Ovary (tissue), 9 donors: ENCODE results near the gene NBPF3. TPM values are rescaled to one million over a fixed set of nuclear protein-coding genes. Genes with fewer than 3 reads are reported as not detected.
A peak's percentile ranks its signal among the peaks of the same experiment; 100 is the strongest.
"Not testable (repeated sequence)": the region's sequence is repeated elsewhere in the genome, so short reads cannot be mapped to it uniquely, and the experiment has no call there.

Source experiments
- DNase-seq, 5 donors: peaks; one replicate each; pipeline ENCODE4 v3.0.0-alpha.2; 2019 to 2020
- H3K27ac ChIP-seq, 2 donors: fragments of 200-600 bp; one replicate each; pipeline versions ENCODE4 v1.5.1 to v1.8.0; 2019 to 2022
- H3K27me3 ChIP-seq: fragments of 200-600 bp; one replicate; pipeline ENCODE4 v1.8.0; 2022
- H3K36me3 ChIP-seq: fragments of 200-600 bp; sonication (generic); one replicate; pipeline ENCODE4 v1.5.1; 2019
- H3K4me1 ChIP-seq: one replicate; pipeline ENCODE4 v1.8.1; 2013; ENCODE audit warnings: mild to moderate bottlenecking, moderate library complexity; ENCODE audit not compliant: insufficient read depth
- H3K4me3 ChIP-seq: fragments of 200-600 bp; sonication (generic); one replicate; pipeline ENCODE4 v1.5.1; 2017
- H3K9me3 ChIP-seq, 2 donors: fragments of 200-600 bp in 1 of 2; sonication (generic) in 1 of 2; one replicate each; pipeline versions ENCODE4 v1.5.1 to v1.8.1; 2013 to 2019; ENCODE audit warnings: mild to moderate bottlenecking in 1 of 2, moderate library complexity in 1 of 2
- EP300 ChIP-seq: sonication (generic); formaldehyde crosslinking; IDR thresholded peaks from one replicate; pipeline ENCODE4 v1.6.1; 2017; ENCODE audit warnings: antibody characterized with exemption
- POLR2A ChIP-seq: fragments of 450-650 bp; IDR thresholded peaks from one replicate; pipeline ENCODE4 v1.6.1; 2017; ENCODE audit warnings: antibody characterized with exemption, mild to moderate bottlenecking, moderate library complexity
- WGBS, 3 donors: extraction: QIAGEN DNeasy Blood & Tissue Kit in 1 of 3; methylation state at CpG; one replicate each; pipeline versions ENCODE4 v1.1.5 to v1.1.7; 2013 to 2017; 5-methylcytosine and 5-hydroxymethylcytosine counted together
- intact Hi-C, 4 donors: fragments of 100-400 bp; cut with DNase I; formaldehyde crosslinking; loops; one replicate each; pipeline versions ENCODE4 v1.11.0 to v1.15.1; 2022 to 2023
- polyA plus RNA-seq, 2 donors: library from polyadenylated mRNA; stranded (reverse); fragments of 200-250 nt in 1 of 2; fragments of 350-450 nt in 1 of 2; fragmentation: Illumina TruSeq in 1 of 2; extraction: RNeasy Lipid Tissue Mini Kit (QIAGEN cat#74804) in 1 of 2; gene quantifications; one replicate each; pipeline ENCODE4 v1.2.3, GENCODE V29; 2013 to 2014
- total RNA-seq, 7 donors: library from RNA; depleted of rRNA in 2 of 7; stranded (reverse); fragments of >200 nt in 2 of 7; fragmentation: NEBNext Ultra II Directional in 3 of 7; extraction: Animal tissue kit (Norgen Biotek cat#: 25700) in 3 of 7; gene quantifications; one replicate each; pipeline versions ENCODE4 v1.1.0 to v1.2.4, GENCODE V29; 2016 to 2023
- TF ChIP-seq, protein P1 (sequence below), 3 donors: fragments of 450-650 bp in 2 of 3; fragments of 200-600 bp in 1 of 3; IDR thresholded peaks; one replicate each; pipeline versions ENCODE4 v1.5.1 to v1.8.0; 2016 to 2022; ENCODE audit warnings: antibody characterized with exemption in 3 of 3, mild to moderate bottlenecking in 1 of 3
- donor health status: DM: no; HTN: no; CAD: no; lungs with moderate emphysema.
- donor health status: DM: no; HTN: no; CAD: no.
- donor health status: Bipolar disorder and iron deficiency.
- donor health status: DM: yes; HTN: yes; CAD: no.
- donor health status: DM: no; HTN: no; CAD: no.
- donor health status: DM: yes; HTN: yes; CAD: no.

The NBPF3 gene
- total and polyA plus RNA-seq, 9 donors: 4.2 to 11.1 (median 8.8) TPM

DNA sequence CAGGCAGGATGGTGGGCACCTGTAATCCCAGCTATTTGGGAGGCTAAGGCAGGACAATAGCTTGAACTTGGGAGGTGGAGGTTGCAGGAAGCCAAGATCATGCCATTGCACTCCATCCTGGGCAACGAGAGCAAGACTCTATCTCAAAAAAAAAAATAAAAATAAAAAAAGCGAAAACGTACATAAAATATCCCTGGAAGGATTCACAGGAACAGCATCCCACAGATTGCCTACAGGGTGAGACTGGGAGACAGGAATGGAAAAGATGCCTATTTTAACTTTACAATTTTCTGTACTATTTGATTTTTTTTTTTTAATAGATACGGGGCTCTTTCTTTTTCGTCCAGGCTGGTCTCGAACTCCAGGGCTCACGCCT lies 604 bp upstream of the NBPF3 start:
- Histone ChIP-seq H3K27ac (peak overlapping the region in 1 of 2 donors; percentile 67), H3K4me3 (peak overlapping the region; percentile 70), H3K36me3 (no peaks in the 10 kb centered on the region), H3K9me3 (no peaks in the 10 kb centered on the region), H3K4me1 (no peaks in the 10 kb centered on the region), H3K27me3 (no peaks in the 10 kb centered on the region)
- no peak for TF ChIP-seq POLR2A
- TF ChIP-seq, protein P1, sequence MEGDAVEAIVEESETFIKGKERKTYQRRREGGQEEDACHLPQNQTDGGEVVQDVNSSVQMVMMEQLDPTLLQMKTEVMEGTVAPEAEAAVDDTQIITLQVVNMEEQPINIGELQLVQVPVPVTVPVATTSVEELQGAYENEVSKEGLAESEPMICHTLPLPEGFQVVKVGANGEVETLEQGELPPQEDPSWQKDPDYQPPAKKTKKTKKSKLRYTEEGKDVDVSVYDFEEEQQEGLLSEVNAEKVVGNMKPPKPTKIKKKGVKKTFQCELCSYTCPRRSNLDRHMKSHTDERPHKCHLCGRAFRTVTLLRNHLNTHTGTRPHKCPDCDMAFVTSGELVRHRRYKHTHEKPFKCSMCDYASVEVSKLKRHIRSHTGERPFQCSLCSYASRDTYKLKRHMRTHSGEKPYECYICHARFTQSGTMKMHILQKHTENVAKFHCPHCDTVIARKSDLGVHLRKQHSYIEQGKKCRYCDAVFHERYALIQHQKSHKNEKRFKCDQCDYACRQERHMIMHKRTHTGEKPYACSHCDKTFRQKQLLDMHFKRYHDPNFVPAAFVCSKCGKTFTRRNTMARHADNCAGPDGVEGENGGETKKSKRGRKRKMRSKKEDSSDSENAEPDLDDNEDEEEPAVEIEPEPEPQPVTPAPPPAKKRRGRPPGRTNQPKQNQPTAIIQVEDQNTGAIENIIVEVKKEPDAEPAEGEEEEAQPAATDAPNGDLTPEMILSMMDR (IDR thresholded peaks at IDR 0.05): no peak
- TF ChIP-seq EP300: no peak
- WGBS, 3 donors: 17 to 20% (median 18%) methylated on average over 7 of the region's 7 CpGs
- DNase-seq: no peak
- intact Hi-C loops: no loop called here

DNA sequence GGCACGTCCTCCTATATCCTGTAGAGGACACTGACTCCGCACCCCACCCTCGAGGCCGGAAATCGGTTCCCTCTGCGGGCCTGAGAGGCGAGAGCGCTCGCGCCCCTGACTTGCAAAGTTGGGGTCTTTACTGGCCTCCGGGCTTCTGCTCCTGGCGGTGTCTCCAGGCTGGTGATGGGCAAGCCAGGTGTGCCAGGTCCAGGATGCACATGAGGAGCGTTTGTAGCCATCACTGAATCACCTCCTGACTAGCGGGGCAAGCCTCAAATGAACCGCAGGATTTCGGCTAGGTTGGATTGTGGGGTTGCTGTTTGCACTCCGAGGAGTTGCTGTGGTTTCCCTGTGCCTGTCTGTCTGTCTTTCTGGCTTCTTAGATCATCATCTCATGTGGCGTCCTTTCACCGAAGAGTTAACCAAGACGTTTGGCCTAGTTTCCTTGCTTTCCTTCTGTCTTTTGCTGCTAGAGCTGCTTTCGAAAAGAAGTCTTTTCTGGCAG lies 741 bp downstream of the NBPF3 start:
- intact Hi-C loops, H3K4me1 ChIP-seq, H3K9me3 ChIP-seq, H3K36me3 ChIP-seq, H3K27me3 ChIP-seq: not testable (repeated sequence)
- Histone ChIP-seq H3K27ac (peak overlapping the region in 1 of 2 donors; percentile 67), H3K4me3 (peak overlapping the region; percentile 70)
- WGBS, 3 donors: 2 to 7% (median 5%) methylated on average over 14 to 21 of the region's 21 CpGs
- DNase-seq: peak in 1 of 5 donors; percentile 27

DNA sequence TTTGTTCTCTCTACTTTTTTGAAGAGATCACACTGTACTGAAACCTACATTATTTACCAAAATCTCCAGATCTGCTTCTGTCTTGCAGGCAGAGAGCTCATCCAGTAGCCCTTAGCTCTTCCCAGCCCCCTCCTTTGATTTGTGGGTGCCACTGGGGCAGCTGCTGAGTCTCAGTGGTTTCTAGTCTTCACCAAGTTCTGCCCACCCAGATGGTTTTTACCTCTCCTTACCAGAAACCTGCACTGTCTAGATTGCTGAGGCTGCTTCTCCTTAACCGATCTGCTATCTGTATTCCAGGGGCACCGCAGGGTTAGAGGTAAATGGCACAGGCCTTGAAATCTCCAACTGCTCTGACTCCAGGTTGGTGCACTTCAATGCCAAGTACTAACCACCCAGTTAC lies 6.7 kb downstream of the NBPF3 start:
- H3K4me3 ChIP-seq, H3K36me3 ChIP-seq, H3K27me3 ChIP-seq, H3K9me3 ChIP-seq, intact Hi-C loops, H3K27ac ChIP-seq, H3K4me1 ChIP-seq, DNase-seq: not testable (repeated sequence)
- 93 to 96% (median 93%) methylated on average over 2 of the region's 2 CpGs for WGBS, 3 donors

DNA sequence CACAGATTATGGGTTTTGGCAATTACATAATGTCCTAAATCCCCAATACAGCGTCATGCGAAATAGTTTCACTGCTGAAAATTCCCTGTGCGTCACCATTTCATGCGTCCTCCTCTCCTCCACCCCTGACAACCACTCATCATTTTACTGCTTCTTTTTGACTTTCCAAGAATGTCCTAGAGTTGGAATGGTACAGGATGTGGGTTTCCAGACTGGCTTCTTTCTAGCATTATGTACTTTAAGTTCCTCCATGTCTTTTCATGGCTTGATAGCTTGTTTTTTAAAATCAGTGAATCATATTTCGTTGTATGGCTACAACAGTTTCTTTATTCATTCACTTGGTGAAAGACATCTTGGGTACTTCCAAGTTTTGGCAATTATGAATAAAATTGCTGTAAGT lies 7.4 kb downstream of the NBPF3 start:
- no peaks in the 10 kb centered on the region for H3K4me1 ChIP-seq
- H3K27ac ChIP-seq: no peak overlapping the region
- TF ChIP-seq, protein P1 (IDR thresholded peaks at IDR 0.05): no peak
- TF ChIP-seq EP300: no peak
- no peak for TF ChIP-seq POLR2A
- no peaks in the 10 kb centered on the region for H3K27me3 ChIP-seq
- no peak for DNase-seq
- WGBS, 3 donors: 95 to 98% (median 96%) methylated on average over 5 of the region's 5 CpGs
- no peak overlapping the region for H3K4me3 ChIP-seq
- intact Hi-C loops: no loop called here
- no peaks in the 10 kb centered on the region for H3K9me3 ChIP-seq
- H3K36me3 ChIP-seq: no peaks in the 10 kb centered on the region

DNA sequence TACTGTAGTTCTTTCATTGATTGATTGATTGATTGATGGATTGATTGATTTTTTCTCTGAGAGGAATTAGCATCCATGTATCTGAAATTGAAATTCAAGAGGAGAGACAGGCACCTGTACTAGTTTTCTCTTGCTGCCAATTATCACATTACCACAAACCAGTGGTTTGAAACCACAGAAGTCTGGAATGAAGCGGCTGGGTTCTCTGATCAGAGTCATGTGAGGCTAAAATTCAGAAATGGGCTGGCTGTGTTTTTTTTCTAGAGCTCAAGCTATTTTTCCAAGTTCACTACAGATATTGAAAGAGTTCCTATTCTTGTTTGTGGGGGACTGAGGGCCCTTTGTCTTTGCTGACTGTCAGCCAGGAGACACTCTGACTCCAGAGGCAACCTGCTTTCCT lies 10.0 kb downstream of the NBPF3 start:
- no peaks in the 10 kb centered on the region for H3K27me3 ChIP-seq
- TF ChIP-seq EP300 (no peak), POLR2A (no peak)
- TF ChIP-seq, protein P1 (IDR thresholded peaks at IDR 0.05): no peak
- no peak overlapping the region for H3K27ac ChIP-seq
- H3K4me1 ChIP-seq: no peaks in the 10 kb centered on the region
- no peak overlapping the region for H3K4me3 ChIP-seq
- H3K9me3 ChIP-seq: no peaks in the 10 kb centered on the region
- intact Hi-C loops: no loop called here
- DNase-seq: no peak
- WGBS, 3 donors: 85 to 94% (median 93%) methylated on average over 1 of the region's 1 CpG
- no peaks in the 10 kb centered on the region for H3K36me3 ChIP-seq

DNA sequence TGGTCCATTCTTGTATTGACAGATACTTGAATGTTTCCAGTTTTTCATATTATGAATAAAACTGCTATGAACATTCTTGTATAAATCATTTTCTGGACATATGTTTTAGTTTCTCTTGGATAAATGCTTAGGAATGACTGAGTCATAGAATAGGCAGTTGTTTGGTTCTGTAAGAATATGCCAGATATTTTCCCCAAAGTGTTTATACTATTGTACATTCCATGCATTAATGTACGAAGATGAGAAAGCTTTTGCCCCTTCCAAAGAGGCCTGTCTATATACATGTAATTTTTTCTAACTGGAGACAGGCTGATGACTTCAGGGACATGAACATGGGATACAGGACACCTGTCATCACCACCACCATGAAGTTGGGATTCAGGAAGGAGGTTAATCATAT lies 11.3 kb downstream of the NBPF3 start:
- no peaks in the 10 kb centered on the region for H3K27me3 ChIP-seq
- H3K4me1 ChIP-seq: no peaks in the 10 kb centered on the region
- H3K9me3 ChIP-seq: no peaks in the 10 kb centered on the region
- WGBS, 3 donors: 6 to 15% (median 8%) methylated on average over 1 of the region's 1 CpG
- TF ChIP-seq POLR2A (no peak), EP300 (no peak)
- TF ChIP-seq, protein P1 (IDR thresholded peaks at IDR 0.05): no peak
- H3K36me3 ChIP-seq: no peaks in the 10 kb centered on the region
- DNase-seq: no peak
- H3K4me3 ChIP-seq: no peak overlapping the region
- no peak overlapping the region for H3K27ac ChIP-seq
- intact Hi-C loops: no loop called here
